OCI-LY1 (cell line): ENCODE data around the gene ELK4.

Source experiments
- EZH2 ChIP-seq: fragments of 200-600 bp; sonication (generic), shearing (Covaris generic); IDR thresholded peaks from 2 replicates; pipeline ENCODE4 v1.8.0; 2017; ENCODE audit warnings: borderline replicate concordance, mixed run types, mild to moderate bottlenecking, antibody characterized with exemption, low read length, moderate library complexity, mixed read lengths
- TF ChIP-seq, protein P1 (sequence below): fragments of 200-600 bp; sonication (generic), shearing (Covaris generic); IDR thresholded peaks from 2 replicates; pipeline ENCODE4 v1.5.1; 2017; ENCODE audit warnings: mild to moderate bottlenecking, antibody characterized with exemption, low read length, moderate library complexity, mixed read lengths

DNA sequence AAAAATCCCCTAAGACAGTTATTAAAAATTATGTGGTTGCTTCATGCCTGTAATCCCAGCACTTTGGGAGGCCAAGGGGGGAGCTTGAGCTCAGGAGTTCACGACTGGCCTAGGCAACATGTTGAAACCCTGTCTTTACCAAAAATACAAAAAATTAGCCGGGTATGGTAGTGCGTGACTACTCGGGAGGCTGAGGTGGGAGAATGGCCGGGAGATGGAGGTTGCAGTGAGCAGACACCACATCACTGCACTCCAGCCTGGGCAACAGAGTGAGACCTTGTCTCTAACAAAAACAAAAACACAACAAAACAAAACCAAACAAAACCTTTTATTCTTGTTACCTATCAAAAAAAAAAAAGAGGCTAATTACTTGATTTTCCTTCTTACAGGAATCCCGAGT lies 2.1 kb downstream of the ELK4 start:
- TF ChIP-seq EZH2: no peak
- TF ChIP-seq, protein P1, sequence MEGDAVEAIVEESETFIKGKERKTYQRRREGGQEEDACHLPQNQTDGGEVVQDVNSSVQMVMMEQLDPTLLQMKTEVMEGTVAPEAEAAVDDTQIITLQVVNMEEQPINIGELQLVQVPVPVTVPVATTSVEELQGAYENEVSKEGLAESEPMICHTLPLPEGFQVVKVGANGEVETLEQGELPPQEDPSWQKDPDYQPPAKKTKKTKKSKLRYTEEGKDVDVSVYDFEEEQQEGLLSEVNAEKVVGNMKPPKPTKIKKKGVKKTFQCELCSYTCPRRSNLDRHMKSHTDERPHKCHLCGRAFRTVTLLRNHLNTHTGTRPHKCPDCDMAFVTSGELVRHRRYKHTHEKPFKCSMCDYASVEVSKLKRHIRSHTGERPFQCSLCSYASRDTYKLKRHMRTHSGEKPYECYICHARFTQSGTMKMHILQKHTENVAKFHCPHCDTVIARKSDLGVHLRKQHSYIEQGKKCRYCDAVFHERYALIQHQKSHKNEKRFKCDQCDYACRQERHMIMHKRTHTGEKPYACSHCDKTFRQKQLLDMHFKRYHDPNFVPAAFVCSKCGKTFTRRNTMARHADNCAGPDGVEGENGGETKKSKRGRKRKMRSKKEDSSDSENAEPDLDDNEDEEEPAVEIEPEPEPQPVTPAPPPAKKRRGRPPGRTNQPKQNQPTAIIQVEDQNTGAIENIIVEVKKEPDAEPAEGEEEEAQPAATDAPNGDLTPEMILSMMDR: no peak
